ENCODE data around the gene MYO18A.
A peak's percentile ranks its signal among the peaks of the same experiment; 100 is the strongest.
"Not testable (repeated sequence)": the region's sequence is repeated elsewhere in the genome, so short reads cannot be mapped to it uniquely, and the experiment has no call there.

The MYO18A gene

DNA sequence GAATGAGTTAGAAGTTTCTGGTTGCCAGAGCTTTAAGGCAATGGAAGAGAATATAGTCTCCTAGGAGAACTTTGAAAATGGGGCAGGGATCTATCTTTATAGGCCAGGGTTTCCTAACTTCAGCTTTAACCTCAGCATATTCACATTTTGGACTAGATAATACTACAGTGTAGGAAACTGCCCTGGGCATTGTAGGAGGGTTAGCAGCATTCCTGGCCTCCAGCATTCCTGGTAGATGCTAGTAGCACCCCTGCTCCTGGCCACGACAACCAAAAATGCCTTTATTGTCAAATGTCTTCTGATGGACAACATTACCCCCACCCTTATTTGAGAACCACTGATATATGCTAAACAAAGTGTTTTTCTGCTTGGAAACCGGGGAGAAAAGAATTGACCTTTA is 27.8 kb upstream of the MYO18A start:
- no peak for DNase-seq (ENCODE audit: low spot score)
- peaks cover 16% of the 10 kb centered on the region for H3K27me3 Mint-ChIP-seq (ENCODE audit: low read depth)
- no peaks in the 10 kb centered on the region for H3K9me3 Mint-ChIP-seq
- H3K4me3 Mint-ChIP-seq: no peak overlapping the region
- no peak overlapping the region for H3K27ac Mint-ChIP-seq
- no peaks in the 10 kb centered on the region for H3K4me1 Mint-ChIP-seq (ENCODE audit: low read depth)
- H3K36me3 Mint-ChIP-seq (ENCODE audit: low read depth): no peaks in the 10 kb centered on the region

DNA sequence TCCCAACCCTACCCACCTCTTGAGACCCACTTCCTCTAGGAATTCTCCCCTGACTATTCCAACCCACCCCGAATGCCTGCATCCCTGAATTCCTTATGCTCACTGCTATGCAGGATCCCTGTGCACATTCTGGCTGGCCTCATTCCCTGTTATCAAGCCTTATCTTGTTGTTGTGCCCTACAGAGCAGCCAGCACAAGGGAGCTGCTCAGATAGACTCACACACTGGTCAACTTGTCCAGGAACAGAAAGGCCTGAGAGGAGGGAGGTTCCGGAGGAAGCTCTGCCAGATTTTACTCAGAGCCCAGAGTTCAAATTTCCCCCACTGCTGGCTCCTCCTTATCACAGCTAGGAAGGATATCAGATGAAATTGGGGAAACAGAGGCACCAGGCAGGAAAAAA is 24.8 kb upstream of the MYO18A start:
- Mint-ChIP-seq H3K36me3 (ENCODE audit: low read depth) (no peaks in the 10 kb centered on the region), H3K27ac (no peak overlapping the region), H3K4me3 (no peak overlapping the region), H3K9me3 (no peaks in the 10 kb centered on the region), H3K4me1 (ENCODE audit: low read depth) (no peaks in the 10 kb centered on the region), H3K27me3 (ENCODE audit: low read depth) (peaks cover 24% of the 10 kb centered on the region)
- no peak for DNase-seq (ENCODE audit: low spot score)

DNA sequence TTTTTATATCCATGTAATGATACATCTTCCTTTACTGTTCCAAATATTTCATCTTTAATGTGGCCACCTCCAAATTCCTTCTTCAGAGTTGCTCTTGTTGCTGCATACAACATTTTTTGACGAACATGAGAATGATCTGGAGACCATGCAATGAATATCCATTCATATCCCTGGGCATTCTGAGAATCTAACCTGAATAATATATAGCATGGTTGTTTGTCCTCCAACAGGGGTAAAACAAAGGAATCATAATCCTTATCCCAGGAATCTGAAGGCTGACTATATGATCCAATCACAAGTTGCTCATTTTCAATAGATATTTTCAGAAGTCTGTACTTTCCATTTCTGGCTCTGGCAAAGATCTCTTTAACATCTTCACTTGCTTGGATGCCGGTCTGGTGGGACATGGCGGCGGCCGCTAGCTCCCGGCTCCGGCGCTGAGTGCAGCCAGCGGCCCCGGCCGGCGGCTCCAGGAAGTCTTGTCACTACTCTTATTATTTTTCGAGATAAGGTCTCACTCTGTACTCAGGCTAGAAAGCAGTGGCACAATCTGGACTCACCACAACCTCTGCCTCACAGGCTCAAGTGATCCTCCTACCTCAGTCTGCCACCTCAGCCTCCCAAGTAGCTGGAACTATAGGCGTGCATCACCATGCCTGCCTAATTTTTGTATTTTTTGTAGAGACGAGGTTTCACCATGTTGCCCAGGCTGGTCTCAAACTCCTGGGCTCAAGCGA is 24.0 kb upstream of the MYO18A start:
- H3K4me1 Mint-ChIP-seq (ENCODE audit: low read depth); H3K9me3 Mint-ChIP-seq; H3K27ac Mint-ChIP-seq; H3K4me3 Mint-ChIP-seq; DNase-seq (ENCODE audit: low spot score); H3K36me3 Mint-ChIP-seq (ENCODE audit: low read depth): not testable (repeated sequence)
- peaks cover 24% of the 10 kb centered on the region for H3K27me3 Mint-ChIP-seq (ENCODE audit: low read depth)

DNA sequence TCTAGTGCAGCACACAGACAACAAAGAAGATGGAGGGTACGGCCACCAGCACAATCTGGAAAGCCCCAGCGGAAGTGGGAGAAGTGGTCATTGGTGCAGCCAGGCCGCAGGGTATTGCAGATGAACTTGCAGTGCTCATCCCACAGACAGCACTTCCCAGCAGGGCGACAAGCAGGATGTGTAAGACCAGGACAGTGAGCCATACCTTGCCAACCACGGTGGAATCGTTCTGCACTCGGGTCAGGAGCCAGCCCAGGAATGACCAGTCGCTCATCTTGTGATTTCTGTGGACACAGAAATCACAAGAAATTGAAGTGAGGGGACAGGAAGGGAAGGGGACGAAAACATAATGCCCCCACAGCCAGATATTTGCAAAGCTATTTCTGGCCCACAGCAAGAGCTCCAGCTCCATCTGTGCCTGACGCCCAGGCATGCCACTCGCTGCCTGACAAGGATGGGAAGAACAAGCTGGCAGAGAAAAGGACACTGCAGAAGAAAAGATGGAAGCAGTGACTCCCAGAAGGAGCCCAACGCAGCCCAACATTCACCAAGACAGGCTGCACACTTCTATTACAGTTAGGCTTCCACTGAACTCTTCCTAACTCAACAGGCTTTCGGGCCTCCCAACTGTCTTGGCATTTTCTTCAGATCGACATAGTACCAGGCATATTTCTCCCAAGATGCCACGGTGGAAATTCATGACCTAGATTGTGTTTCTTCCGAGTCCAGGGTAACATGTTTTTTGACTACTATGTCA is 17.5 kb upstream of the MYO18A start:
- H3K9me3 Mint-ChIP-seq: no peaks in the 10 kb centered on the region
- H3K4me1 Mint-ChIP-seq (ENCODE audit: low read depth): peaks cover 4% of the 10 kb centered on the region
- peaks cover 25% of the 10 kb centered on the region for H3K27me3 Mint-ChIP-seq (ENCODE audit: low read depth)
- no peak overlapping the region for H3K4me3 Mint-ChIP-seq
- H3K27ac Mint-ChIP-seq: no peak overlapping the region
- DNase-seq (ENCODE audit: low spot score): no peak
- H3K36me3 Mint-ChIP-seq (ENCODE audit: low read depth): no peaks in the 10 kb centered on the region

DNA sequence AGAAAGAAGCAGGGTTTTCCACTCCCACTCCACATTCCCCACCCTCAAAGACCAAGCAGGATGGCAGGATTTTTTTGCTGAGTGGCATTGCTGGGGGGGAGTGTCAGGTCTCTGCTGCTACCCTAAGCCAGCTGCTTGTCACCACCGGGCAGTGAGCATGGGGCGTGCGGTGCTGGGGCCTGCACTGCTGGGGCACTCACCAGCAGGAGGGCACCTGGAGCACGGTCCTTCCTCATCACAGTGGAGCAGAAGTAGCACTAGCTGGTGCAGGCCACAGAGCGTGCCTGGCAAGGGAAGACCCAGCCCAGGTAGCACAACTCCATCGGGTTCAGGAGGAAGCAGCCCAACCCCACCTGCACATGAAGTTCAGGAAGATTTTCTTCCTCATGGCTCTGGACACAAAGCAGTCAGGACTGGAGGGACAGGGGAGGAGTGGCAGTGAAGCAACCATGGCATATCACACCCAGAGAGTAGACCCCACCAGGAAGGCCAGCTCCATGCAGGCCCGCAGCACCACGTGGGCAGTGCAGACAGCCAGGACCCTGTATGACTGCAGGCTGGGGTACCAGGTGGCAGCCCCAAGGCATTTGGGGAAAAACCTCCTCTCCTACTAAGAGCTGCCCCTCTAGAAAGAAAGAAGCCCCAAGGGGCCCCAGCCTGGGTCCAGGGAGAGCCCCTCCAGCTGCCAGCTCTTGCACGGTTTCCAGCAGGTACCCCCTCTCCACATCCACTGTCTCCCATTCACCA is 16.7 kb upstream of the MYO18A start:
- H3K36me3 Mint-ChIP-seq (ENCODE audit: low read depth): no peaks in the 10 kb centered on the region
- no peaks in the 10 kb centered on the region for H3K9me3 Mint-ChIP-seq
- no peak for DNase-seq (ENCODE audit: low spot score)
- peaks cover 30% of the 10 kb centered on the region for H3K27me3 Mint-ChIP-seq (ENCODE audit: low read depth)
- no peak overlapping the region for H3K27ac Mint-ChIP-seq
- no peak overlapping the region for H3K4me3 Mint-ChIP-seq
- H3K4me1 Mint-ChIP-seq (ENCODE audit: low read depth): peaks cover 4% of the 10 kb centered on the region

DNA sequence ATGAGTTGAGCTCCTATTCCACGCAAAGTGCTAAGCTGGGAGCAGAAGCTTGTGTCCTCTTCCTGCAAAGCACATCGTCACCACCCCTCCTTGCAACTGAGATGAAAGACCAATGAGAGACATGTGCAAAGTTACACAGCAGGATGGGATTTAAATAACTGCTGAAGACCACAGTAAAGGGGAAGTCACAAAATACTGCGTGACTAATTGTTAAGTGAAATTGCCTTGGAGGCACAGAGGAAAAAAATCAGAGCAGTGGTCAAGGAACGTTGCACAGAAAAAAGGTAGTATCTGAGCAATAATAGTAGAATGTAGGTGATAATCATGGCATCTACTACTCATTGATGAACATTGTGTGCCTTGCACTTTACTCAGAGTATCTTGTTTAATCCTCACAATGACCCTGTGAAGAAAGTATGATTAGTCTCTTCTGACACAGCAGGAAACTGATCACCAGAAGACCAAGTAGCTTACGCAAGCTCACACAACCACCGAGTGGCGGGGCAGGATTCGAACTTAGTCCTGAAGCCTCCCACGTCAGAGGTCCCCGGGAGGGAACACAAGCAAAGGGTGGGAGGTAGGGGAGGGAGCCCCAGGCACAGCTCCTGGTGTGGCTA is 15.4 kb upstream of the MYO18A start:
- no peaks in the 10 kb centered on the region for H3K36me3 Mint-ChIP-seq (ENCODE audit: low read depth)
- no peak overlapping the region for H3K4me3 Mint-ChIP-seq
- peaks cover 31% of the 10 kb centered on the region for H3K27me3 Mint-ChIP-seq (ENCODE audit: low read depth)
- no peak overlapping the region for H3K27ac Mint-ChIP-seq
- no peaks in the 10 kb centered on the region for H3K9me3 Mint-ChIP-seq
- peaks cover 4% of the 10 kb centered on the region for H3K4me1 Mint-ChIP-seq (ENCODE audit: low read depth)
- DNase-seq (ENCODE audit: low spot score): no peak

DNA sequence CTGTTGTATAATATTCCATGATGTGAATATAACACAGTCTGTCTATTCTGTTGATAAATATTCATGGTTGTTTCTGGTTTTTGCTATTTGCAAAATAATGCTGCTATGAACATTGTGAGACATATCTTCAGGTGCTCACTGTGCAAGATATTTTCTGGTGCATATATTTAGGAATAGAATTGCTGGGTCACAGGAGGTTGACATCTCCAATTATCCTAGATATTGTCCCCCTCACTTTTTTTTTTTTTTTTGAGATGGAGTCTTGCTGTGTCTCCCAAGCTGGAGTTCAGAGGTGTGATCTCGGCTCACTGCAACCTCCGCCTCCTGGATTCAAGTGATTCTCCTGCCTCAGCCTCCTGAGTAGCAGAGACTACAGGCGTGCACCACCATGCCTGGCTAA is 14.5 kb upstream of the MYO18A start:
- Mint-ChIP-seq H3K9me3 (no peaks in the 10 kb centered on the region), H3K4me3 (no peak overlapping the region), H3K27ac (no peak overlapping the region), H3K36me3 (ENCODE audit: low read depth) (no peaks in the 10 kb centered on the region), H3K27me3 (ENCODE audit: low read depth) (peaks cover 31% of the 10 kb centered on the region), H3K4me1 (ENCODE audit: low read depth) (peaks cover 4% of the 10 kb centered on the region)
- DNase-seq (ENCODE audit: low spot score): no peak

DNA sequence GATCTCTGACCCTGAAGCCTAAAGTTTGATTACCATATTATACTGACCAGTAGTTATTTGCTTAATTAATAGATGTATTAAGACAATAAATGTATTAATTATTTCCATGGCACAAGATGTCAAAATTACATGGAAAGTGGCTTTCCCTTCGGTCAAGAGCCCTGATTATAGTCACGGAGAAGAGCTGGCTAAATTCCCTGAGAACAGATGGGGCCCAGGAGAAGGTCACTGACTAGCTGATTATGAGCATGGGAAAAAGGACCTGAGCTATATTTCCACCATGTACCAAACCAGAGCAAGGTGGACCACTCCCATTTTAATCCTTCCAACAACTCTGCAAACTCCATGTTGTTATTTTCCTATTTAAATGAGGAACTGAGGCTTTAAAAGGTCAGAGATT is 12.9 kb upstream of the MYO18A start:
- no peaks in the 10 kb centered on the region for H3K9me3 Mint-ChIP-seq
- H3K27me3 Mint-ChIP-seq (ENCODE audit: low read depth): peaks cover 40% of the 10 kb centered on the region
- no peaks in the 10 kb centered on the region for H3K36me3 Mint-ChIP-seq (ENCODE audit: low read depth)
- no peak for DNase-seq (ENCODE audit: low spot score)
- no peak overlapping the region for H3K4me3 Mint-ChIP-seq
- H3K4me1 Mint-ChIP-seq (ENCODE audit: low read depth): peaks cover 4% of the 10 kb centered on the region
- no peak overlapping the region for H3K27ac Mint-ChIP-seq

DNA sequence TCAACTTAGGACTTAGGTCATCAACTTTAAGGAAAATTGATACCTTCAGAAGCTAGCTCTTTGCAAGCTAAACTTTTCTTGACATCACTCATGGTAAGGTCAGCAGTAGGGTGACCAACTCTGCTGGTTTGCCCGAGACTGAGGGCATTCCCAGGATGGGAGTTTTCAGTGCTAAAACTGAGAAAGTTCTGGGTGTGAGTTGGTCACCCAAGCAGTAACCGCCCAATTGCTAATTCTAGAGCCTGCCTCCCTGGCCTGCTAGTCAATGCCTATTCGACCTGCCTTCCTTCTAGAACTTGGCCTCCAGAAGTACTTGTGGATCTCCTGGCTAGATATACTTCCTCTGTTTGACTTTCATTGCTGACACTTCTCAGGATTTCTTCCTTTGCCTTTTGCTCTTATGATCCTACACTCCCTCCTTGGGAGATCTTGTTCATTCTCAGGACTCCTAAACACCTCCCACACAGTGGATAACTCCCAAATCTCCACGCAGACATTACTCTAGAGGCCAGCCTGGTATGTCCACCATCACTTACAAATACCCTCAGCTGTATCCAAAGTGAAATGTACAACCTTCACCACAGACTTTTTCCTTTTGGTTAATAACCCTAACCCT is 10.5 kb upstream of the MYO18A start:
- no peak overlapping the region for H3K4me3 Mint-ChIP-seq
- no peak overlapping the region for H3K27ac Mint-ChIP-seq
- no peak for DNase-seq (ENCODE audit: low spot score)
- no peaks in the 10 kb centered on the region for H3K36me3 Mint-ChIP-seq (ENCODE audit: low read depth)
- H3K4me1 Mint-ChIP-seq (ENCODE audit: low read depth): peaks cover 4% of the 10 kb centered on the region
- no peaks in the 10 kb centered on the region for H3K9me3 Mint-ChIP-seq
- peaks cover 38% of the 10 kb centered on the region for H3K27me3 Mint-ChIP-seq (ENCODE audit: low read depth)

DNA sequence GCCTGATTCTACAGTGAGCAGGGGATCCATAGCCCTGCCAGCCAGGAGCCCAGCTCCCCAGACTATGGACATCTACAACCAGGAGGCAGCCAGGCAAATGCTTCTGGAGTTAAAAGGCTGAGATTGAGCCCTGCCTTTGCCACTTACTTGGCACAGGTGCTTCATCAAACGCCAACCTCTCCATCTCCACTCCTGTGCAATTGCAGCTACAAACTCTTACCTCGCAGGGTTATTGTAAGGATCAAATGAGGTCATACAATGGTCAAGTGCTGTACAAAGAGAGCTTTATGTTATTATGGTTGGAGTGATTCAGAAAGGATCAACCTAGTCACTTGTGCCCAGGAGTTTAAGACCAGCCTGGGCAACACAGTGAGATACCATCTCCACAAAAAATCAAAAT is 9.8 kb upstream of the MYO18A start:
- Mint-ChIP-seq H3K4me3 (no peak overlapping the region), H3K27me3 (ENCODE audit: low read depth) (peaks cover 33% of the 10 kb centered on the region), H3K27ac (no peak overlapping the region), H3K36me3 (ENCODE audit: low read depth) (no peaks in the 10 kb centered on the region), H3K4me1 (ENCODE audit: low read depth) (no peaks in the 10 kb centered on the region), H3K9me3 (no peaks in the 10 kb centered on the region)
- DNase-seq (ENCODE audit: low spot score): no peak

DNA sequence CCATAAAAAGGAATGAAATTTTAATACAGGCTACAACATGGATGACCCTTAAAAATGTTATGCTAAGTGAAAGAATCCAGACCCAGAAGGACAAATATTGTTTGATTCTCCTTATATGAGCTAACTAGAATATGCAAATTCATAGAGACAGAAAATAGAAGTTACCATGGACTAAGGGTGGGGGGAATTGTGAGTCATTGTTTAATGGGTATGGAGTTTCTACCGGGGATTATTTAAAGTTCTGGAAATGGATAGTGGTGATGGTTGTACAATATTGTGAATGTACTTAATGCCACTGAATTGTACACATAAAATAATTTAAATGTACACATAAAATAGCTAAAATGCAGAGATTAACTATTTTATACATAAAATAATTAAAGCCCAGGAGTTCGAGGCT is 9.2 kb upstream of the MYO18A start:
- Mint-ChIP-seq H3K36me3 (ENCODE audit: low read depth) (no peaks in the 10 kb centered on the region), H3K4me1 (ENCODE audit: low read depth) (no peaks in the 10 kb centered on the region), H3K4me3 (no peak overlapping the region), H3K27ac (no peak overlapping the region), H3K27me3 (ENCODE audit: low read depth) (peaks cover 32% of the 10 kb centered on the region), H3K9me3 (no peaks in the 10 kb centered on the region)
- no peak for DNase-seq (ENCODE audit: low spot score)

DNA sequence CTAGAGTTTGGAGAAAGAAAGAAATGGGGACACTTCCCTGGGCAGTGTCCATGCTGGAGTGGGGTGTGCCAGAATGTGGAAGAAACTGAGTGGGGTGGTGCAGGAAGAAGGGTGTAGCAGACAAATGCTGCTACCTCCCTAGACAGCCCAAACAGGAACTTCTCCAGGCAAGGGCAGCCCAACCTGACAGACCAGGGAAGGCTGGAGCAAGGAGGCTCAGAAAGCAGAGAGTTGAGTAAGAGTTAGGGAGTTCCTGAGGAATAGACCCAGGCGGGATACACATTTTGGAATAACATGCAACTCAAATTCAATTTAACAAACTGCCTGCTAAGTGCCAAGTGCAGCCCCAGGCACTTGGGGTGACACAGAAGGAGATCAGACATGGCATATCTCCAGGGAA is 1.0 kb upstream of the MYO18A start:
- no peaks in the 10 kb centered on the region for H3K36me3 Mint-ChIP-seq (ENCODE audit: low read depth)
- H3K4me1 Mint-ChIP-seq (ENCODE audit: low read depth): peaks cover 21% of the 10 kb centered on the region
- no peak overlapping the region for H3K27ac Mint-ChIP-seq
- DNase-seq (ENCODE audit: low spot score): no peak
- no peaks in the 10 kb centered on the region for H3K9me3 Mint-ChIP-seq
- no peak overlapping the region for H3K4me3 Mint-ChIP-seq
- peaks cover 13% of the 10 kb centered on the region for H3K27me3 Mint-ChIP-seq (ENCODE audit: low read depth)

DNA sequence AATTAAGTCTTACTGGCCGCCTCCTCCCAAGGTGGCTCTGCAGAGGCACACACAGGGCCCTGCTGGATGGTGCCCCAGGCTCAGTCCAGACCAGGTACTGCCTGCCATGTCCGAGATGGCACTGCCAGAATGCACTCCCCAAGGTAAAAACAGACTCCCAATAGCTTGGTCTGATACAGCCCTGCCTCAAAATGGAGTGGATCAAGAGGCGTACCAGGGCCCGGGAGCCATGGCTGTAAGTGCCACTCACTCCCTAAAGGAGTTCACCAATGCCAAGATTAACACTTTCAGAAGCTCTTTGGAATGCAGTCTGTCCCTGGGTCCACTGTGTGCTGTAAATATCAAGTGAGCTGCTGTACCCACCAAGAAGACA is 576 bp upstream of the MYO18A start:
- Mint-ChIP-seq H3K9me3 (no peaks in the 10 kb centered on the region), H3K4me1 (ENCODE audit: low read depth) (peaks cover 26% of the 10 kb centered on the region), H3K27me3 (ENCODE audit: low read depth) (peaks cover 13% of the 10 kb centered on the region), H3K4me3 (peak overlapping the region; percentile 23), H3K27ac (no peak overlapping the region), H3K36me3 (ENCODE audit: low read depth) (no peaks in the 10 kb centered on the region)
- no peak for DNase-seq (ENCODE audit: low spot score)
